Lower leg skin (tissue), 4 donors: ENCODE data around the gene PCED1B. TPM values are rescaled to one million over a fixed set of nuclear protein-coding genes. Genes with fewer than 3 reads are reported as not detected.
"Not testable (repeated sequence)": the region's sequence is repeated elsewhere in the genome, so short reads cannot be mapped to it uniquely, and the experiment has no call there.

Source experiments
- DNase-seq, 2 donors: peaks; one replicate each; pipeline ENCODE4 v3.0.0-alpha.2; 2019; ENCODE audit warnings: low spot score in 2 of 2
- H3K4me3 ChIP-seq: fragments of 200-600 bp; sonication (generic); 2 replicates; pipeline ENCODE4 v1.5.1; 2017; ENCODE audit warnings: mild to moderate bottlenecking, low read depth; ENCODE audit not compliant: poor library complexity, severe bottlenecking
- CTCF ChIP-seq, 3 donors: fragments of 450-650 bp; IDR thresholded peaks; one replicate each; pipeline ENCODE4 v1.5.1; 2016; ENCODE audit warnings: antibody characterized with exemption in 3 of 3, mild to moderate bottlenecking in 3 of 3, moderate library complexity in 2 of 3
- POLR2A ChIP-seq, 2 donors: fragments of 450-650 bp; IDR thresholded peaks; one replicate each; pipeline ENCODE4 v1.6.1; 2016 to 2017; ENCODE audit warnings: antibody characterized with exemption in 2 of 2, mild to moderate bottlenecking in 1 of 2, moderate library complexity in 1 of 2
- WGBS, 2 donors: methylation state at CpG; one replicate each; pipeline ENCODE4 v1.1.5; 2018; 5-methylcytosine and 5-hydroxymethylcytosine counted together
- intact Hi-C: fragments of 100-400 bp; cut with DNase I; formaldehyde crosslinking; loops from one replicate; pipeline ENCODE4 v1.15.0; 2023; ENCODE audit warnings: low total_unique reads
- total RNA-seq, 4 donors: library from RNA; depleted of rRNA; stranded (reverse); fragments of >200 nt; gene quantifications; one replicate each; pipeline ENCODE4 v1.1.0, GENCODE V29; 2016

PCED1B gene
- total RNA-seq, 4 donors from 2014 or later = 0.23 to 3.0 (median 0.73) TPM

GRCh38 chr12:47048541-47048940, 30.9 kb upstream of the PCED1B start:
- H3K4me3 ChIP-seq = no peak overlapping the region
- intact Hi-C loops = no loop called here
- TF ChIP-seq POLR2A (IDR thresholded peaks at IDR 0.05) (no peak), CTCF (IDR thresholded peaks at IDR 0.05) (no peak)
- DNase-seq = no peak

GRCh38 chr12:47051291-47051690, 28.1 kb upstream of the PCED1B start:
- DNase-seq, intact Hi-C loops, H3K4me3 ChIP-seq: not testable (repeated sequence)
- WGBS, 2 donors = 82 to 84% methylated on average over 3 of the region's 3 CpGs

- WGBS, 2 donors = 79 to 87% methylated on average over 2 of the region's 2 CpGs
- intact Hi-C loops = no loop called here
- H3K4me3 ChIP-seq = no peak overlapping the region
- no peak for DNase-seq
- TF ChIP-seq POLR2A (IDR thresholded peaks at IDR 0.05) (no peak), CTCF (IDR thresholded peaks at IDR 0.05) (no peak)
Observed at GRCh38 chr12:47052274-47052673, 27.1 kb upstream of the PCED1B start.

- intact Hi-C loops = no loop called here
- no peak overlapping the region for H3K4me3 ChIP-seq
- no peak for DNase-seq
- TF ChIP-seq CTCF (IDR thresholded peaks at IDR 0.05) (no peak), POLR2A (IDR thresholded peaks at IDR 0.05) (no peak)
Observed at GRCh38 chr12:47053961-47054360, 25.5 kb upstream of the PCED1B start.

GRCh38 chr12:47054659-47055058, 24.8 kb upstream of the PCED1B start:
- no peak for DNase-seq
- no peak overlapping the region for H3K4me3 ChIP-seq
- intact Hi-C loops = no loop called here
- TF ChIP-seq POLR2A (IDR thresholded peaks at IDR 0.05) (no peak), CTCF (IDR thresholded peaks at IDR 0.05) (no peak)
- 73 to 81% methylated on average over 4 of the region's 4 CpGs for WGBS, 2 donors

GRCh38 chr12:47055856-47056255, 23.6 kb upstream of the PCED1B start:
- 77 to 79% methylated on average over 3 of the region's 3 CpGs for WGBS, 2 donors
- intact Hi-C loops, H3K4me3 ChIP-seq, DNase-seq: not testable (repeated sequence)

- DNase-seq, intact Hi-C loops, H3K4me3 ChIP-seq: not testable (repeated sequence)
- WGBS, 2 donors = 85 to 91% methylated on average over 12 of the region's 12 CpGs
Observed at GRCh38 chr12:47056944-47057343, 22.5 kb upstream of the PCED1B start.

GRCh38 chr12:47058640-47059039, 20.8 kb upstream of the PCED1B start:
- H3K4me3 ChIP-seq, intact Hi-C loops, DNase-seq: not testable (repeated sequence)
- 88 to 93% methylated on average over 2 of the region's 2 CpGs for WGBS, 2 donors
